Activated CD4-positive, alpha-beta T cell treated with anti-CD3 and anti-CD28 coated beads for 36 hours (primary cell): ENCODE results near the gene PRDM15. TPM values are rescaled to one million over a fixed set of nuclear protein-coding genes. Genes with fewer than 3 reads are reported as not detected.

Experiments
- ATAC-seq: fragments of 200-7000 bp; cut with Tn5 transposase; one replicate; pipeline ENCODE4 v1.10.0; 2021; ENCODE audit warnings: mild to moderate bottlenecking, moderate library complexity
- CTCF ChIA-PET: fragments of 350-600 bp; sonication (Branson Sonifier 250); formaldehyde crosslinking; loops from one replicate; lab custom pipeline; 2021; ENCODE audit warnings: antibody characterized with exemption; lab: Charles Lee
- POLR2A ChIA-PET: fragments of 350-600 bp; sonication (Branson Sonifier 250); formaldehyde crosslinking; loops from one replicate; lab custom pipeline; 2021; ENCODE audit warnings: antibody characterized with exemption, inconsistent platforms; lab: Charles Lee
- DNase-seq: peaks from one replicate; pipeline ENCODE4 v3.0.0-alpha.2; 2020
- H3K27ac Mint-ChIP-seq: one replicate; pipeline ENCODE4 v1.8.0; 2021; ENCODE audit warnings: mixed read lengths
- H3K27me3 Mint-ChIP-seq: one replicate; pipeline ENCODE4 v1.8.0; 2021; ENCODE audit warnings: mixed read lengths
- H3K36me3 Mint-ChIP-seq: one replicate; pipeline ENCODE4 v1.8.0; 2021; ENCODE audit warnings: low read depth, mixed read lengths
- H3K4me1 Mint-ChIP-seq: one replicate; pipeline ENCODE4 v1.8.0; 2021; ENCODE audit warnings: mixed read lengths
- H3K4me3 Mint-ChIP-seq: one replicate; pipeline ENCODE4 v1.8.0; 2021; ENCODE audit warnings: mild to moderate bottlenecking, moderate library complexity, mixed read lengths
- H3K9me3 Mint-ChIP-seq: one replicate; pipeline ENCODE4 v1.8.0; 2021; ENCODE audit warnings: low read depth, mixed read lengths
- intact Hi-C, 2 experiments: fragments of 100-400 bp; cut with DNase I in 1 of 2; cut with micrococcal nuclease in 1 of 2; formaldehyde crosslinking; loops; one replicate each; pipeline versions ENCODE4 v1.14.2 to v1.15.1; 2022 to 2024; cut with DNase I, micrococcal nuclease
- total RNA-seq, 2 experiments: library from RNA; stranded (reverse); gene quantifications; one replicate each; pipeline ENCODE4 v1.2.3, GENCODE V29; 2021

Gene PRDM15
- total RNA-seq, 2 experiments from 2014 or later = 11.8 to 13.0 TPM

GRCh38 chr21:41749286-41749685 lies 129.9 kb downstream of the PRDM15 start:
- H3K36me3 Mint-ChIP-seq = no peaks in the 10 kb centered on the region
- H3K27me3 Mint-ChIP-seq = no peaks in the 10 kb centered on the region
- no peak overlapping the region for H3K27ac Mint-ChIP-seq
- ChIA-PET POLR2A (no interaction called here), CTCF (no interaction called here)
- H3K4me1 Mint-ChIP-seq = no peaks in the 10 kb centered on the region
- intact Hi-C loops = no loop called here
- no peak for DNase-seq
- ATAC-seq = no peak
- H3K9me3 Mint-ChIP-seq = no peaks in the 10 kb centered on the region
- no peak overlapping the region for H3K4me3 Mint-ChIP-seq

Other genes starting within 250 kb of the PRDM15 start
- under 1 TPM; 0.56 to 0.64 TPM for gene RIPK4, start 112.3 kb downstream of the PRDM15 start, total RNA-seq
- gene C2CD2, start 74.7 kb upstream of the PRDM15 start, total RNA-seq = 1 to 10 TPM; 6.8 to 7.3 TPM
- 10 to 100 TPM; 30.7 to 32.9 TPM for gene ZBTB21, start 131.0 kb upstream of the PRDM15 start, total RNA-seq
- gene UMODL1, start 192.0 kb upstream of the PRDM15 start, total RNA-seq = not detected